NCI-H2227 treated with DMSO at 0.1 percent for 48 hours (cell line): ENCODE measurements around the gene MALSU1.

Source experiments
- DNase-seq: peaks from one replicate; lab custom pipeline; 2025; lab: John Stamatoyannopoulos, UW

The MALSU1 gene

DNA sequence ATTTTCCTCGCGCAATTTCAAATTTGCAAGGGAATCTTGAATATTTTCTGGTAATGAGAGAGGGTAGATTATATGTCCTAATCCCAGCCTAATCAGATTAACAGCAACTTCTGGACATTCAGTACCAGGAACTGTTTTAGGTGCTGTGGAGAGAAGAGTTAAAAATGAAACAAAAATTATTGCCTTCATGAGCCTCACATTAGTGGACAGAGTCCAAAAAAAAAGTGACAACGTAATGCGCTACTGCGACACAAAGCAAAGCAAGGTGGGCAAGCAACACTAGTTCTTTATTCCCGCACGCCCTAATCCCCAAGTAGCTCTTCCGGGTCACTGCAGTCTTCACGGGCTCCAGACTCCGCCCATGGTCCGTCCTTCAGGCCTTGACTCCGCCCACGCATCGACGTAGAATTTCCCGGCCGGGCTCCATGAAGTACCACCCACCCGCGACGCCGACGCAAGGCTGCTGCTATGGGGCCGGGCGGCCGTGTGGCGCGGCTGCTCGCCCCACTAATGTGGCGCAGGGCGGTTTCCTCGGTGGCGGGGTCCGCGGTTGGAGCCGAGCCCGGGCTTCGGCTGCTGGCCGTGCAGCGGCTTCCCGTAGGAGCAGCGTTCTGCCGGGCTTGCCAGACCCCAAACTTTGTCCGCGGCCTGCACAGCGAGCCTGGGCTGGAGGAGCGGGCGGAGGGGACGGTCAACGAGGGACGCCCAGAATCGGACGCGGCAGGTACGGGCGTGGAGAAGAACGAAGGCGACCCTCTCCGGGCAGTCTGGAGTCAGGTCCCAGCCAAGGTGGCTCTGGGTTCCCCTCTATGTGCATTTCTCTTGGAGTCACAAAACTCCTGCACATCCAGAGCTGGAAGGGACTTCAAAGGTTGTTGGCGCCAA, at the start of gene MALSU1:
Gene MALSU1 (plus strand): TSS at position 455 of the 885 bp plus-strand sequence. CDS start 14 bp downstream, at position 469.
- peak; percentile 92 for DNase-seq

DNA sequence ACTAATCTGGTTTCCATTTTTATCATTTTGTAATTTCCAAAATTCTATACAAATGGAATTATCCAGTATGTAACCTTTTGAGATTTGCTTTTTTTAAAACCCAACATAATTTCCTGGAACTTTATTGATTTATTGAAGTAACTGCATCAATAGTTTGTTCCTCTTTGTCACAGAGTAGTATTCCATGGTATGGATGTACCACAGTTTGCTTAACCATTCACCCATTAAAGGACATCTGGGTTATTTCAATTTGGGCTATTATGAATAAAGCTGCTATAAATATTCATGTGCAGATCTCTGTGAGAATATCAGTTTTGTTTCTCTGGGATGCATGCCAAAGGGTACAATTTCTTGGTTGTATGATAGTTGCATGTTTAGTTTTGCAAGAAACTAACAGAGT, 49.7 kb upstream of the MALSU1 start:
- no peak for DNase-seq

GRCh38 chr7:23254051-23254681, 45.0 kb upstream of the MALSU1 start:
- DNase-seq: no peak

DNA sequence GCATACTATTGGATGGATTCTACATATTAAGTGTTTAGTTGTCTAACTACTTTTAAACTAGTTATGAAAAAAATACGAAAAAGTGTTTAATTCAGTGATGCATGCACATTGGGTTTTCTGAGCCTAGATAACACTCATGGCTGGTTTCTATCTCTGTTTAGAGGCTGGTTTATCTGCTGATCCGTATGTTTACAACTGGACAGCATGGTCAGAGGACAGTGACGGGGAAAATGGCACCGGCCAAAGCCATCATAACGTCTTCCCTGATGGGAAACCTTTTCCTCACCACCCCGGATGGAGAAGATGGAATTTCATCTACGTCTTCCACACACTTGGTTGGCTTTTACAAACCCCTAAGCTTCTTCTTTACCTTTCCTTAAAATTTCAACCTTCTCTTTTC, 42.4 kb upstream of the MALSU1 start:
- DNase-seq: no peak

DNA sequence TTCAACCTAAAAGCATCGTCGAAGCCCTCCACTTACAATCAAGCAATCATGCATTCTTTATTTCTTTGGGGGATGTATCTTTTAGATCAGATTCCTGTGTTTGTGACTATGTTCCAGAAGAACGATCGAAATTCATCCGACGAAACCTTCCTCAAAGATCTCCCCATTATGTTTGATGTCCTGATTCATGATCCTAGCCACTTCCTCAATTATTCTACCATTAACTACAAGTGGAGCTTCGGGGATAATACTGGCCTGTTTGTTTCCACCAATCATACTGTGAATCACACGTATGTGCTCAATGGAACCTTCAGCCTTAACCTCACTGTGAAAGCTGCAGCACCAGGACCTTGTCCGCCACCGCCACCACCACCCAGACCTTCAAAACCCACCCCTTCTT, 38.8 kb upstream of the MALSU1 start:
- no peak for DNase-seq

- DNase-seq: peak; percentile 16
Observed at GRCh38 chr7:23261843-23262452, 37.2 kb upstream of the MALSU1 start.

DNA sequence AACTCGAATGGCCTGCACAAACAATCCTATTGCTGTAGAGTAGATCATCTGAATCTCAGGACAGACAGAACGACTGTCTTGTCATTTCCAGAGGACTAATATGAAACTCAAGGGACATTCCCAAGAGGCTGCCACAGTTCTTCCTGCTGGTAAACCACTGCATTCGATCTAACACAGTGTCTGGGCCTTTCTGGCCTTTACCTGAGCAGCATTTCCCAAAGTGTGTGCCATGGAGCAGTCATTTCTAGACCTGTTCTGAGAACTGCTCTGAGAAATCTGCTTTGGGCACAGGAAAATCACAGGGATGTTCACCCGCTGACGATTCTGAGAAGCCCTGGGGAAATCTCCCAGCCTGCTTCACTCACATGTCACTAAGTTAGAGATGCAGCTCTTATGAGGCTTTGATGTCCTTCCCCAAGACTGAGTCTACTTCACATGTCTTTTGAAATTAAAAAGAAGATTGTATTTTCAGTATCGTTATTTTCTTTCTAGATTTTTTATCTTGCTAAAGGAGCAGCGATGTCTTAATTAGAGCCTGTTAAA, 34.2 kb upstream of the MALSU1 start:
- no peak for DNase-seq

- no peak for DNase-seq
Observed at GRCh38 chr7:23266918-23267317, 32.2 kb upstream of the MALSU1 start.

GRCh38 chr7:23267357-23267756, 31.8 kb upstream of the MALSU1 start:
- no peak for DNase-seq

DNA sequence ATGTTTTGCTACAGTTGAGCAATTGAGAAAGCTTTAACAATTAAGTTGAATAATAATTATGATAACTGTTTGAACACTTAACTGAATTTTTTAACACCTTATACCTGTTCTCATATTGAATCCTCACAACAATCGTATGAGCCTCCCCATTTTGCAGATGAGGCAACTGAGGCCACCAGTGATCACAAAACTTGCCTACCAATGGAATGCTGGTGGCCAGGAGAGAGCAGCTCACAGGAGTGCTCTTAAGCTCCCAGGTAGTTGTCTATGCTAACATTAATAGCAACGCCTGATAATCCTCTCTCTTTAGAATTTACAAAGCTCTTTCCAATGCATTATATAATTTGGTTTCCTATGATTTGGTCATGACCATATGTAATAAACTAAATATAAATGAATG, 31.0 kb upstream of the MALSU1 start:
- DNase-seq: no peak

DNA sequence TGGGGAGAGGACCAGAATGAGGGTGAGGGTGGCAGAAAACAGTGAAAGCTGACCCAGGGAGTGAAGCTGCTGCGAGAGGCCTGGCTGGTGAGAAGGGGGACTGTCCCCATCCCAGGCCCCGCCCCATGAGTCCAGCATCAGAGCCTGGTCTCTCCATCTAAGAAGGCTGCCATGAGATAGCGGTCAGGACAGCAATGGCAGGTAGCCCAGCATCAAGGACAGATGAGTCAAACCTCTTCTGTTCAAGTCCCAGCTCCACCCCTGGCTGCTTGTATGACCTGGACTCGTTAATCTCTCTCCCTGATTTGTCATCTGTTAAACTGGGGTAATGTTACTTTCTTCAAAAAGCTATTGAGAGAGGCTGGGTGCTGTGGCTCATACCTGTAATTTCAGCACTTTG, 30.4 kb upstream of the MALSU1 start:
- DNase-seq: no peak

DNA sequence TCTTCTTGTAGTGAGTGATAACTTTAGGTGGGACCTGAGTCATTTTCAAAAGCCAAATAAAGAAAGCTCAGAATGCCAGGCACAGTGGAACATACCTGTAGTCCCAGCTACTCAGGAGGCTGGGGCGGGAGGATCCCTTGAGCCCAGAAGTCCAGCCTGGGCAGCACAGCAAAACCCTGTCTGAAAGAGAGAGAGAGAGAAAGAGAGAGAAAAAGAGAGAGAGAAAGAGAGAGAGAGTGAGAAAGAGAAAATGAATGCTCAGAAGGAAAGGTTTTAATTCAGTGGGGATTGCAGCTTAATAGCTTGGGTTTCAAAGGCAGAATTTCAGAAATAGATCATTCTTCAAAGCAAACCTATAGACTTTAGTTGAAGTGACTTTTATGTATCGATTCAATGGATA, 26.9 kb upstream of the MALSU1 start:
- DNase-seq: no peak

GRCh38 chr7:23273141-23273599, 26.0 kb upstream of the MALSU1 start:
- peak; percentile 80 for DNase-seq

DNA sequence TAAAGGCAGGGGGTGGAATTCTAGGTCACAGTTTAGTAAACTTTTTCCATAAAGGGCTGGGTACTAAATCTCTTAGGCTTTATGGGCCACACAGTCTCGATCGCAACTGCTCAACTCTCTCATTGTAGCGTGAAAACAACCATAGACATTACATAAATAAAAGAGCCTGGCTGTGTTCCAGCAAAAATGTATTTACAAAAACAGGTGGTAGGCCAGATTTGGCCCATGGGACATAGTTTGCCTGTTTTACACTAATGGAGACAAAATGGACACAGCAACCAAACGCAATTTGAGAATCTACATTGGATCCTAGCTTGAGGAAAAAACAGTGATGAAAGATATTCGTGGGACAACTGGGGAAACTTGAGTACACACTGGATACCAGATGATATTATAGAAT, 23.2 kb upstream of the MALSU1 start:
- no peak for DNase-seq

GRCh38 chr7:23276376-23276775, 22.8 kb upstream of the MALSU1 start:
- DNase-seq: no peak

GRCh38 chr7:23276947-23277346, 22.2 kb upstream of the MALSU1 start:
- DNase-seq: no peak

GRCh38 chr7:23277359-23277989, 21.7 kb upstream of the MALSU1 start:
- DNase-seq: peak; percentile 38

- no peak for DNase-seq
Observed at GRCh38 chr7:23279819-23280525, 19.2 kb upstream of the MALSU1 start.

DNA sequence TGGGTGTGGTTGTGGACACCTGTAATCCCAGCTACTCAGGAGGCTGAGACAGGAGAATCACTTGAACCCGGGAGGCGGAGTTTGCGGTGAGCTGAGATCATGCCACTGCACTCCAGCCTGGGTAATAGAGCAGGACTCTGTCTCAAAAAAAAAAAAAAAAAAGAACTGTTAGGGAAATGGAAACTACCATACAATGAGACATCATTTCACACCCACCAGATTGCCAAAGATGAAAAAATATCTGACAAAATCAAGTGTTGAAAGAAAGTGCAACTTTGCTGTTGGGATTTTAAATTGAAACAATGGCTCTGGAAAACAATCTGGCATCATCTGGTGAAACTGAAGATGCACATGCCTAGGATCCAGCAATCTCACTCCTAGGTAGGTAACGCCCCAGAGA, 16.1 kb upstream of the MALSU1 start:
- no peak for DNase-seq

DNA sequence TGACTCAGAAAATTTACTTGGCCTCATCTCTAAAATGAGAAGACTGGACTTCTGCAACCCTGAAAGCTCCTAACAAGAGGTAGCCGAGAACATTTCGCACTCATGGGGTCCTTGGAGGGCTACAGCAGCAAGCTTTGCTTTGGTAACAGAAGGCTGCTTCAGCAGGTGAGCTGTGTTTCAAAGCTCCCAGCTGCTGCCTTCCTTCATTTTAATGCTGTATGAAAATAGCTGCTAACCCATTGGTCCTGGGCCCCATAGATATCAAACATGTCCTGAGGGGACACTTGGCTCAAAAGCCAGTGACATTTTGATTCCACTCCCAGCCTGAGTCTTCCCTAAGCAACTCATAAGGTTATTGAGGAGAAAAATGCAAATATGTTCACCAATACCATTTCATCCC, 14.3 kb upstream of the MALSU1 start:
- no peak for DNase-seq
